GM23338 (cell line): Measurements from ENCODE around the gene CA4. TPM values are rescaled to one million over a fixed set of nuclear protein-coding genes. Genes with fewer than 3 reads are reported as not detected.
A peak's percentile ranks its signal among the peaks of the same experiment; 100 is the strongest.

Experiments used
- ATAC-seq: fragments of 200-7000 bp; cut with Tn5 transposase; 3 replicates; pipeline ENCODE4 v1.9.1; 2020
- DNase-seq: peaks from one replicate; pipeline ENCODE4 v3.0.0-alpha.2; 2015; ENCODE audit warnings: low spot score
- H2AFZ ChIP-seq: fragments of 200-600 bp; sonication (generic); 2 replicates; pipeline ENCODE4 v1.8.0; 2016; ENCODE audit warnings: antibody characterized with exemption, mild to moderate bottlenecking, moderate library complexity
- H3F3A ChIP-seq: fragments of 200-600 bp; sonication (generic); replicated peaks from 2 replicates; pipeline ENCODE4 v1.8.0; 2017; ENCODE audit warnings: antibody characterized with exemption, mixed run types, low read depth
- H3K27ac ChIP-seq: fragments of 200-600 bp; sonication (generic); 2 replicates; pipeline ENCODE4 v1.6.1; 2016; ENCODE audit warnings: low read depth
- H3K27me3 ChIP-seq: fragments of 200-600 bp; sonication (generic); 2 replicates; pipeline ENCODE4 v1.8.0; 2016; ENCODE audit warnings: mild to moderate bottlenecking, mixed run types, moderate library complexity; ENCODE audit not compliant: insufficient read depth
- H3K36me3 ChIP-seq: fragments of 200-600 bp; sonication (generic); 2 replicates; pipeline ENCODE4 v1.8.0; 2016; ENCODE audit warnings: mild to moderate bottlenecking; ENCODE audit not compliant: insufficient read depth
- H3K4me1 ChIP-seq: fragments of 200-600 bp; sonication (generic); 2 replicates; pipeline ENCODE4 v1.8.0; 2016; ENCODE audit warnings: mild to moderate bottlenecking, moderate library complexity; ENCODE audit not compliant: insufficient read depth
- H3K4me2 ChIP-seq: fragments of 200-600 bp; sonication (generic); 2 replicates; pipeline ENCODE4 v1.7.1; 2017; ENCODE audit warnings: mixed run types
- H3K4me3 ChIP-seq: fragments of 200-600 bp; sonication (generic); 2 replicates; pipeline ENCODE4 v1.6.1; 2016; ENCODE audit warnings: mixed run types
- H3K79me2 ChIP-seq: fragments of 200-600 bp; sonication (generic); replicated peaks from 2 replicates; pipeline ENCODE4 v1.8.0; 2017; ENCODE audit warnings: mild to moderate bottlenecking; ENCODE audit not compliant: insufficient read depth
- H3K9me2 ChIP-seq: fragments of 200-600 bp; sonication (generic); 2 replicates; pipeline ENCODE4 v1.8.0; 2017; ENCODE audit not compliant: insufficient read depth
- H4K20me1 ChIP-seq: fragments of 200-600 bp; sonication (generic); replicated peaks from 2 replicates; pipeline ENCODE4 v1.8.0; 2017; ENCODE audit warnings: mild to moderate bottlenecking; ENCODE audit not compliant: insufficient read depth
- H3K27ac Mint-ChIP-seq: 2 replicates; pipeline ENCODE4 v1.8.0; 2020; ENCODE audit warnings: inconsistent platforms, mild to moderate bottlenecking, moderate library complexity, mixed read lengths
- H3K27me3 Mint-ChIP-seq: 3 replicates; pipeline ENCODE4 v1.8.0; 2022; ENCODE audit warnings: low read depth, mild to moderate bottlenecking, moderate library complexity, mixed read lengths, inconsistent platforms; ENCODE audit not compliant: insufficient read depth, poor library complexity
- H3K36me3 Mint-ChIP-seq: 3 replicates; pipeline ENCODE4 v1.8.0; 2021; ENCODE audit warnings: low read depth, mild to moderate bottlenecking, inconsistent platforms, moderate library complexity, mixed read lengths
- H3K4me1 Mint-ChIP-seq: 3 replicates; pipeline ENCODE4 v1.8.0; 2020; ENCODE audit warnings: mild to moderate bottlenecking, inconsistent platforms, mixed read lengths
- H3K4me3 Mint-ChIP-seq: 3 replicates; pipeline ENCODE4 v1.8.0; 2021; ENCODE audit warnings: moderate library complexity, mild to moderate bottlenecking, inconsistent platforms, mixed read lengths
- H3K9me3 Mint-ChIP-seq: 3 replicates; pipeline ENCODE4 v1.8.0; 2020; ENCODE audit warnings: moderate library complexity, mild to moderate bottlenecking, inconsistent platforms, mixed read lengths
- CREB1 ChIP-seq: fragments of 250-450 bp; sonication (Bioruptor Pico); IDR thresholded peaks from 2 replicates; pipeline ENCODE4 v1.5.0; 2020; ENCODE audit warnings: low read depth, mild to moderate bottlenecking, moderate library complexity
- JUNB ChIP-seq: IDR thresholded peaks from one replicate; pipeline ENCODE4 v1.6.1; 2016; ENCODE audit warnings: antibody characterized with exemption; ENCODE audit not compliant: unreplicated experiment
- STAT1 ChIP-seq: IDR thresholded peaks from one replicate; pipeline ENCODE4 v1.6.1; 2016; ENCODE audit warnings: antibody characterized with exemption; ENCODE audit not compliant: unreplicated experiment
- polyA plus RNA-seq: library from polyadenylated mRNA; unstranded; fragments of >200 nt; fragmentation: Nextera tagmentation; extraction: Ambion mirVana; gene quantifications from 2 replicates; pipeline ENCODE4 v1.2.1, GENCODE V29; 2016
- total RNA-seq: library from RNA; depleted of rRNA; stranded (reverse); fragments of >200 nt; shearing (Covaris generic); gene quantifications from 2 replicates; pipeline ENCODE4 v1.2.3, GENCODE V29; 2014
- TF ChIP-seq, protein P1 (sequence below): fragments of 250-450 bp; sonication (Bioruptor Pico); IDR thresholded peaks from 2 replicates; pipeline ENCODE4 v1.5.0; 2020; ENCODE audit warnings: mild to moderate bottlenecking, moderate library complexity
- TF ChIP-seq, protein P2 (sequence below), 2 experiments: fragments of 200-600 bp in 1 of 2; sonication (generic) in 1 of 2; conservative IDR thresholded peaks; 2 replicates each; pipeline versions ENCODE4 v1.5.1 to v1.6.1; 2016 to 2017; ENCODE audit warnings: antibody characterized with exemption in 2 of 2, low read depth in 2 of 2, mild to moderate bottlenecking in 2 of 2, moderate library complexity in 1 of 2

CA4 gene
- total and polyA plus RNA-seq, 2 experiments from 2014 or later, result 7.6 to 8.2 TPM

DNA sequence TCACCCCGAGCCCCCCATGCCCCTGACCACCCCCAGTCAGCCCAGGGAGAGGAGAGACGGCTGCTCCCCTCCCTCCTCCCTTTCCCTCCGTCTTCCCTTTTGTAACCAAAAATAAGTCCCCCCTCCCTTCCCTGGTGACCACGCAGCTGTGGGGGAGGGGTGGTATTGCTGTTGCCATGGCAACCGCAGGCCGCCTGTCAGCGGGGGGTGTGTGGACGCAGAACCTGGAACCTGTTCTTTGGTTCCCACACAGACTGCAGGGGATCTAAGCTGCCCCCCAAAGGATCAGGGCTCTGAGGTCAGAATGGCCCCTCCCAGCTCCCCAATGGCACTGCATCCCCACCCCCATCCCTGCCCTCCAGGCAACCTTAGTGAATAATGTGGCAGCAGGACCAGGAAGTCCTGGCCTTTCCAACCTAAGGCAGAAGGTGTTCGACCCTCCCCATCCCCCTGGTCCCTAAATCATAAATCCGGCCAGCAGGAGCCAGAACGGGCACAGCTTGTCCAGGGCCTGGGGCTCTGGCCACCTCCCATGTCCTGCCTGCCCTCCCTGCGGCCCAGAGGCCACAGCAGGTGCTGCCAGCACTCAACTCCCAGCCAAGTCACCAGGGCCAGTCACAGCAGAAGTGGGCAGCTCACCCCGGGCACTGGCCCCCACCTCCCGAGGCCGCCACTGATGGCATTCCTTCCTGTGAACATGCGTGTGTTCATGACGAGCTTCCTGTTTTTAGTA is 12.0 kb downstream of the CA4 start:
- H3K27ac ChIP-seq, result no peak overlapping the region
- Mint-ChIP-seq H3K27me3 (peaks cover 35% of the 10 kb centered on the region), H3K9me3 (no peaks in the 10 kb centered on the region; the same call in 2 of the 3 replicates), H3K4me3 (no peak overlapping the region; the same call in 2 of the 3 replicates), H3K36me3 (no peaks in the 10 kb centered on the region), H3K27ac (no peak overlapping the region), H3K4me1 (peaks cover 61% of the 10 kb centered on the region)
- H3K4me2 ChIP-seq, result peak overlapping the region; percentile 74
- no peaks in the 10 kb centered on the region for H3K27me3 ChIP-seq
- peaks cover 20% of the 10 kb centered on the region for H3F3A ChIP-seq
- H3K36me3 ChIP-seq, result no peaks in the 10 kb centered on the region
- no peaks in the 10 kb centered on the region for H3K79me2 ChIP-seq
- H3K9me2 ChIP-seq, result no peaks in the 10 kb centered on the region
- peak overlapping the region; percentile 37; the same call in 1 of the 2 replicates for H3K4me3 ChIP-seq
- peak; percentile 74 for DNase-seq
- H3K4me1 ChIP-seq, result peaks cover 59% of the 10 kb centered on the region
- H2AFZ ChIP-seq, result no peak overlapping the region
- H4K20me1 ChIP-seq, result no peaks in the 10 kb centered on the region
- ATAC-seq, result no peak
- TF ChIP-seq JUNB (no peak), STAT1 (no peak), CREB1 (0 out of 2 replicates have a peak, but pooled peaks have one; percentile 48)
- TF ChIP-seq, protein P1, sequence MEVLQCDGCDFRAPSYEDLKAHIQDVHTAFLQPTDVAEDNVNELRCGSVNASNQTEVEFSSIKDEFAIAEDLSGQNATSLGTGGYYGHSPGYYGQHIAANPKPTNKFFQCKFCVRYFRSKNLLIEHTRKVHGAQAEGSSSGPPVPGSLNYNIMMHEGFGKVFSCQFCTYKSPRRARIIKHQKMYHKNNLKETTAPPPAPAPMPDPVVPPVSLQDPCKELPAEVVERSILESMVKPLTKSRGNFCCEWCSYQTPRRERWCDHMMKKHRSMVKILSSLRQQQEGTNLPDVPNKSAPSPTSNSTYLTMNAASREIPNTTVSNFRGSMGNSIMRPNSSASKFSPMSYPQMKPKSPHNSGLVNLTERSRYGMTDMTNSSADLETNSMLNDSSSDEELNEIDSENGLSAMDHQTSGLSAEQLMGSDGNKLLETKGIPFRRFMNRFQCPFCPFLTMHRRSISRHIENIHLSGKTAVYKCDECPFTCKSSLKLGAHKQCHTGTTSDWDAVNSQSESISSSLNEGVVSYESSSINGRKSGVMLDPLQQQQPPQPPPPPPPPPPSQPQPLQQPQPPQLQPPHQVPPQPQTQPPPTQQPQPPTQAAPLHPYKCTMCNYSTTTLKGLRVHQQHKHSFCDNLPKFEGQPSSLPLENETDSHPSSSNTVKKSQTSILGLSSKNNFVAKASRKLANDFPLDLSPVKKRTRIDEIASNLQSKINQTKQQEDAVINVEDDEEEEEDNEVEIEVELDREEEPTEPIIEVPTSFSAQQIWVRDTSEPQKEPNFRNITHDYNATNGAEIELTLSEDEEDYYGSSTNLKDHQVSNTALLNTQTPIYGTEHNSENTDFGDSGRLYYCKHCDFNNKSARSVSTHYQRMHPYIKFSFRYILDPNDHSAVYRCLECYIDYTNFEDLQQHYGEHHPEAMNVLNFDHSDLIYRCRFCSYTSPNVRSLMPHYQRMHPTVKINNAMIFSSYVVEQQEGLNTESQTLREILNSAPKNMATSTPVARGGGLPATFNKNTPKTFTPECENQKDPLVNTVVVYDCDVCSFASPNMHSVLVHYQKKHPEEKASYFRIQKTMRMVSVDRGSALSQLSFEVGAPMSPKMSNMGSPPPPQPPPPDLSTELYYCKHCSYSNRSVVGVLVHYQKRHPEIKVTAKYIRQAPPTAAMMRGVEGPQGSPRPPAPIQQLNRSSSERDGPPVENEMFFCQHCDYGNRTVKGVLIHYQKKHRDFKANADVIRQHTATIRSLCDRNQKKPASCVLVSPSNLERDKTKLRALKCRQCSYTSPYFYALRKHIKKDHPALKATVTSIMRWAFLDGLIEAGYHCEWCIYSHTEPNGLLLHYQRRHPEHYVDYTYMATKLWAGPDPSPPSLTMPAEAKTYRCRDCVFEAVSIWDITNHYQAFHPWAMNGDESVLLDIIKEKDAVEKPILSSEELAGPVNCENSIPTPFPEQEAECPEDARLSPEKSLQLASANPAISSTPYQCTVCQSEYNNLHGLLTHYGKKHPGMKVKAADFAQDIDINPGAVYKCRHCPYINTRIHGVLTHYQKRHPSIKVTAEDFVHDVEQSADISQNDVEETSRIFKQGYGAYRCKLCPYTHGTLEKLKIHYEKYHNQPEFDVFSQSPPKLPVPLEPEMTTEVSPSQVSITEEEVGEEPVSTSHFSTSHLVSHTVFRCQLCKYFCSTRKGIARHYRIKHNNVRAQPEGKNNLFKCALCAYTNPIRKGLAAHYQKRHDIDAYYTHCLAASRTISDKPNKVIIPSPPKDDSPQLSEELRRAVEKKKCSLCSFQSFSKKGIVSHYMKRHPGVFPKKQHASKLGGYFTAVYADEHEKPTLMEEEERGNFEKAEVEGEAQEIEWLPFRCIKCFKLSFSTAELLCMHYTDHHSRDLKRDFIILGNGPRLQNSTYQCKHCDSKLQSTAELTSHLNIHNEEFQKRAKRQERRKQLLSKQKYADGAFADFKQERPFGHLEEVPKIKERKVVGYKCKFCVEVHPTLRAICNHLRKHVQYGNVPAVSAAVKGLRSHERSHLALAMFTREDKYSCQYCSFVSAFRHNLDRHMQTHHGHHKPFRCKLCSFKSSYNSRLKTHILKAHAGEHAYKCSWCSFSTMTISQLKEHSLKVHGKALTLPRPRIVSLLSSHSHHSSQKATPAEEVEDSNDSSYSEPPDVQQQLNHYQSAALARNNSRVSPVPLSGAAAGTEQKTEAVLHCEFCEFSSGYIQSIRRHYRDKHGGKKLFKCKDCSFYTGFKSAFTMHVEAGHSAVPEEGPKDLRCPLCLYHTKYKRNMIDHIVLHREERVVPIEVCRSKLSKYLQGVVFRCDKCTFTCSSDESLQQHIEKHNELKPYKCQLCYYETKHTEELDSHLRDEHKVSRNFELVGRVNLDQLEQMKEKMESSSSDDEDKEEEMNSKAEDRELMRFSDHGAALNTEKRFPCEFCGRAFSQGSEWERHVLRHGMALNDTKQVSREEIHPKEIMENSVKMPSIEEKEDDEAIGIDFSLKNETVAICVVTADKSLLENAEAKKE (CRISPR knock-in tag), result no peak
- TF ChIP-seq, protein P2, sequence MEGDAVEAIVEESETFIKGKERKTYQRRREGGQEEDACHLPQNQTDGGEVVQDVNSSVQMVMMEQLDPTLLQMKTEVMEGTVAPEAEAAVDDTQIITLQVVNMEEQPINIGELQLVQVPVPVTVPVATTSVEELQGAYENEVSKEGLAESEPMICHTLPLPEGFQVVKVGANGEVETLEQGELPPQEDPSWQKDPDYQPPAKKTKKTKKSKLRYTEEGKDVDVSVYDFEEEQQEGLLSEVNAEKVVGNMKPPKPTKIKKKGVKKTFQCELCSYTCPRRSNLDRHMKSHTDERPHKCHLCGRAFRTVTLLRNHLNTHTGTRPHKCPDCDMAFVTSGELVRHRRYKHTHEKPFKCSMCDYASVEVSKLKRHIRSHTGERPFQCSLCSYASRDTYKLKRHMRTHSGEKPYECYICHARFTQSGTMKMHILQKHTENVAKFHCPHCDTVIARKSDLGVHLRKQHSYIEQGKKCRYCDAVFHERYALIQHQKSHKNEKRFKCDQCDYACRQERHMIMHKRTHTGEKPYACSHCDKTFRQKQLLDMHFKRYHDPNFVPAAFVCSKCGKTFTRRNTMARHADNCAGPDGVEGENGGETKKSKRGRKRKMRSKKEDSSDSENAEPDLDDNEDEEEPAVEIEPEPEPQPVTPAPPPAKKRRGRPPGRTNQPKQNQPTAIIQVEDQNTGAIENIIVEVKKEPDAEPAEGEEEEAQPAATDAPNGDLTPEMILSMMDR (conservative IDR thresholded peaks at IDR 0.05; ENCODE audit: low read depth in 2 of 2), result no peak
